GM19240 (cell line): ENCODE results near the gene C12orf43.
"Not testable (repeated sequence)": the region's sequence is repeated elsewhere in the genome, so short reads cannot be mapped to it uniquely, and the experiment has no call there.

Experiments used
- DNase-seq: peaks from one replicate; pipeline ENCODE4 v3.0.0; 2011; ENCODE audit warnings: low spot score; ENCODE audit not compliant: insufficient read length

The C12orf43 gene

GRCh38 chr12:121015825-121016766 lies at the start of gene C12orf43:
C12orf43 (minus strand) TSS chr12:121016487; CDS start chr12:121016474, 13 bp downstream.
- DNase-seq, result peak; percentile 82

DNA sequence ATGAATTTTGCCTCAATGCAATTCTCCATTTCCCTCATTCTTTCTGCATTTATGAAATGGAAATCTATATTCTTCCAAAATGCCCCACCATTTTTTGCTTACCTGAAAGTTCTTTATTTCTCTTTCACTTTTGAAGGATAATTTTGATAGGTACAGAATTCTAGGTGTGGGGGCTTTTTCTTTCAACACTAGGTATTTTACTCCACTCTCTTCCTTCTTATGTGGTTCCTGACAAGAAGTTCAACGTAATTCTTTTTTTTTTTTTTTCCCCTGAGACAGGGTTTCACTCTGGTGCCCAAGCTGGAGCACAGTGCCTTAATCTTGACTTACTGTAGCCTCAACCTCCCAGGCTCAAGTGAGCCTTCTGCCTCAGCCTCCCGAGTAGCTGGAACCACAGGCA lies 49.1 kb upstream of the C12orf43 start:
- no peak for DNase-seq

DNA sequence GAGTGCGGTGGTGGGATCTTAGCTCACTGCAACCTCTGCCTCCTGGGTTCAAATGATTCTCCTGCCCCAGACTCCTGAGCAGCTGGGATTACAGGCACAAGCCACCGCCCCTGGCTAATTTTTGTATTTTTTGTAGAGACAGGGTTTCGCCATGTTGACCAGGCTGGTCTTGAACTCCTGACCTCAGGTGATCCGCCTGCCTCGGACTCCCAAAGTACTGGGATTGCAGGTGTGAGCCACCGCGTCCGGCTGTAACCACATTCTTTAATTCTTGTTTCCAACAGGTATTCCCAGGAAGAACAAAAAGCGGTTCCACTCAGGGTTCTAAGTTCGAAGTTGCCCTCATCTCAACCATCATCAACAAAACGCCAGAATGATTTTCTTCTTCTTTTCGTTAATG lies 48.3 kb upstream of the C12orf43 start:
- DNase-seq, result not testable (repeated sequence)

DNA sequence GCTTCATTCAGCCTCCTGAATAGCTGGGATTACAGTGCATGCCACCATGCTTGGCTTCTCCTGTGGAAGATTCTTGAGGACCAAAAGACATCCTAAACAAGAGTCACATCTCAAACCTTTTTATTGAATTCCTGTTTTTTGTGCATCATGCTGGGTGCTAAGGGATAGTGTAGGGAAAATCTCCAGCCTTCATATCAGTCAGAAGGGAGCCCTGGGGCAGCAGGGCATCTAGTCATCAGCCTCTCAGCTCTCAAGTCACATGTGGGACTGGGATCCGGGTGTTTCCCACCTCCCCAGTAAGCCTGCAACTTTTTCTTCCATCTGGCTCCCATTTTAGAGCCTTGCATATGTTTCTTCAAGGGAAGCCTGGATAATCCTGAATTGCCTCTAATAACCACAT lies 47.8 kb upstream of the C12orf43 start:
- no peak for DNase-seq

DNA sequence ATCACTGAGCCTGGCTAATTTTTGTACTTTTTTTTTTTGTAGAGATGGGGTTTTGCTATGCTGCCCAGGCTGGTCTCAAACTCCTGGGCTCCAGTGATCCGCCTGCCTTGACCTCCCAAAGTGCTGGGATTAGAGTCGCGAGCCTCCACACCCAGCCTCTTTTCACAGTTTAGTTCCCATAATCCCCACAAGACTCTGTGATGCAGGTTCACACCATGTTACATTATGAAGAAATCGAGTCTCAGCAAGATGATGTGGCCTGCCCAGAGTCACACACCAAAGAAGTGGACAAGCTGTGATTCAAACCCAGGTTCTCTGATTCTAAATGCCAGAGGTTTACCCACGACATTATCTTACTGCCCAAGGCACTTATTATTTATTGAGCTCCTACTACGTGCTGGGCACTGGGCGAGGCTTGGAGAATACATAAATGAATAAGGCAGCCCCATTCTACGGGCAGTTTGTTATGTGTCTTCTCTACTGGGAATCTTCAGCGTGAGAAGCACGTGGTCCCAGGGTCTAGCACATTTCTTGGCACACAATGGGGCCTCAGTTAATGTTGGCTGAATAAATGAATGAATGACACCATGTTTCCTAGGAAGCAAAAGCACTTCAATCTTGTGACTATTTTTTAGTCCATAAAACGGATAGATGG lies 46.2 kb upstream of the C12orf43 start:
- no peak for DNase-seq

DNA sequence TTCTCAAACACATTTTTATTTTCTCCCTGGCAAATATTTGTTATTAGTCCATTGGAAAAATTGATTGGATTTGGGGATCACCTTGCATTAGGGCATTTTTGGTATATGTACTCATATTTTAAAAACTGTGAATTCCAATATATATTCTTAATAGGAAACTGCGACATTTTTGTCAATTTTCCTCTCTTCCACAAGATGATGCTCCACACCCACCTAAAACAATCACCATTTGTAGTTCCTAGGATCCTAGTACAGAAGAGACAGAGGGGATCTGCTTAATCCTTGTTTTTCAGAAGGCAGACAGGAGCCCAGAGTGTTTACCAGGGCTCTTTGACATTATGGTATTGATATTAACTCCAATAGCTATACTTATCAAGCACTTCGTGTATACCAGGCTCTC lies 45.5 kb upstream of the C12orf43 start:
- no peak for DNase-seq

DNA sequence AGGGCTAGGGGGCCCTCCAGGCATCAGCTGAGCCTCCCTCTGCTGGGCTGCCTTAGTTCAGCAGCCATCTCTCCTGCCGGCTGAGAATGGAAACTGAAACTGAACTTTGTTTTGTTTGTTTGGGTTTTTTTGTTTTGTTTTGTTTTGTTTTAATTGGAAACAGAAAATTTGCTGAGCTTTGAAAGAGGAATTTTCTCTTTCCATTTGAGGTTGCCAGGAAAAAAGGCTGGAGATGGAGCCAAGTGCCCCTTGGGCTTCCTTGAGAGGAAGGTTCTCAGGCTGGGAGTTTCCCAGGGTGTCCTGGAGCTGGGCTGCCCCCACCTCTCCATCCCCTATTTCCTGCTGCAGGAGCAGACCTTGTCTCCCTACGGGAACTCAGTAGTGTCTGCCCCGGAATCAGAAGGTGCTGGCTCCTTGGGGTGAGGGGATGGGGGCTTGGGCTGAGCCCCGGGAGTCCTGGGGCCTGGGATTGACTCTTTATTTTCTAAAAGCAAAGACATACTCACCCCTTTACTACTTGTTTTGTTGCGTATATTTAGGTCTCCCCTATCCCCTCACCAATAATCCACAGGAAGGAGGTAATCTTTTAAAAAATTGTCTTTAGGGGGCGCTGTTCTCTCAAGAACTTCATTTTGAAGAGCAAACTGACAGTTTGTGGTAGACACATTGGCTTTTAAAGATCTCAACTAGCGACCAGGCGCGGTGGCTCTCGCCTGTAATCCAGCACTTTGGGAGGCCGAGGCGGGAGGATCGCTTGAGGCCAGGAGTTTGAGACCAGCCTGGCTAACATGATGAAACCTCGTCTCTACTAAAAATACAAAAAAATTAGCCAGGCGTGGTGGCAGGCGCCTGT lies 44.1 kb upstream of the C12orf43 start:
- DNase-seq, result peak; percentile 58

- no peak for DNase-seq
These were observed 43.0 kb upstream of the C12orf43 start for GRCh38 chr12:121059031-121059898.

- DNase-seq, result no peak
These were observed 41.5 kb upstream of the C12orf43 start for GRCh38 chr12:121057794-121058193.

- no peak for DNase-seq
These were observed 37.4 kb upstream of the C12orf43 start for GRCh38 chr12:121053706-121054105.

GRCh38 chr12:121050725-121051124 lies 34.4 kb upstream of the C12orf43 start:
- no peak for DNase-seq

DNA sequence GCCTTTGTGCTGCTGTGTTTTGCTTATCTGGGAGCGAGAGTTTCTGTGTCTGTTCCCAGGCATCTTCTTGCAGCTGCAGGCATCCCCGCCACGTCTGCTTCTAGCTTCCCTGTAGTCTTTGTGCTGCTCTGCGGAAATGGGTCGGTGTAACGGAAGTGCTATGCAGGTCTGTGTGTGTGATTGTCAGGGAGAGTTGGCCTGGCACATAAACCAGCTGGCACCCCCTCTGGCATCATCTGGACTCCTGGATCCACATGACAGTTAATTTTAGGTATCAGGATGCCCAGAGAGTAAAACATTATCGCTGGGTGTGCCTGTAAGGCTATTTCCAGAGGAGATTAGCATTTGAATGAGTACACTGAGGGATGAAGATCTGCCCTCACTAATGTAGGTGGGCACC lies 32.2 kb upstream of the C12orf43 start:
- no peak for DNase-seq

- DNase-seq, result not testable (repeated sequence)
These were observed 31.1 kb upstream of the C12orf43 start for GRCh38 chr12:121047400-121047799.

GRCh38 chr12:121043067-121043466 lies 26.8 kb upstream of the C12orf43 start:
- no peak for DNase-seq

DNA sequence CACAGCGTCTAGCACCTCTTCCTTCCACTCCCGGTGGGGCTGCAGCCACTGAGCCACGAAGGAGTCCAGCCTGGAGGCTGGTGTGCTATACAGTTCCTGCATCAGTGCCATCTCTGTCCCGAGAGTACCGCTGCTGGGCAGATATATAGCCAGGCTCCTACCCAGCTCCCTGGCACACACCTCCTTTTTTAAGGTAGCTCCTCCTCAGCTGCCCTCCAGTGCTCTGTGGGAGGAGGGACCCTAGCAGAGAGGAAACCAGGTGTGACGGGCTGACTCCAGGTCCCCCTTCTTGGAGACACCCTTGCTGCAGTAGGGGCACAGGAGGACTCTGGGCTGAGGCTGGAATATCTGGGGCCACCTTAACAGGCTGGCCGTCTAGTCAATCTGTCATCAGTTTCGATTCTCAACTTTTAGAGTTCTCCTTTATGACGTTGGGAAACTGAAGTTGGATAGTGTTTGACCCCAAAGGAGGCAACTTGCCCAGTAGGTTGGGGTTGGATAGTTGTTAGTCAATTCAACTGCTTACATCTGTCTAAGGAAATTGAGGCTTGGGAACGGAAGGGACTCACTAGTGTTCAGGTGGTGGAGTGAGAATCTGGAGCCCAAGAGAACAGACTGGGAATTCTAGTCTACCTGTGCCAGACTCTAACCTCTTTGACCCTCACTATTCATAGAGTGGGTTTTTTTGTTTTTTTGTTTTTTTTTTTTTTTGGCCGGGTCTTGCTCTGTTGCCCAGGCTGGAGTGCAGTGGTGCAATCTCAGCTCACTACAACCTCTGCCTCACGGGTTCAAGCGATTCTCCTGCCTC lies 22.8 kb upstream of the C12orf43 start, which contains the start of gene OASL:
OASL (minus strand) TSS at position 386 of the 808 bp plus-strand sequence; CDS start at position 111, 275 bp downstream.
- DNase-seq, result peak; percentile 38

GRCh38 chr12:121036810-121037326 lies 20.6 kb upstream of the C12orf43 start:
- no peak for DNase-seq

DNA sequence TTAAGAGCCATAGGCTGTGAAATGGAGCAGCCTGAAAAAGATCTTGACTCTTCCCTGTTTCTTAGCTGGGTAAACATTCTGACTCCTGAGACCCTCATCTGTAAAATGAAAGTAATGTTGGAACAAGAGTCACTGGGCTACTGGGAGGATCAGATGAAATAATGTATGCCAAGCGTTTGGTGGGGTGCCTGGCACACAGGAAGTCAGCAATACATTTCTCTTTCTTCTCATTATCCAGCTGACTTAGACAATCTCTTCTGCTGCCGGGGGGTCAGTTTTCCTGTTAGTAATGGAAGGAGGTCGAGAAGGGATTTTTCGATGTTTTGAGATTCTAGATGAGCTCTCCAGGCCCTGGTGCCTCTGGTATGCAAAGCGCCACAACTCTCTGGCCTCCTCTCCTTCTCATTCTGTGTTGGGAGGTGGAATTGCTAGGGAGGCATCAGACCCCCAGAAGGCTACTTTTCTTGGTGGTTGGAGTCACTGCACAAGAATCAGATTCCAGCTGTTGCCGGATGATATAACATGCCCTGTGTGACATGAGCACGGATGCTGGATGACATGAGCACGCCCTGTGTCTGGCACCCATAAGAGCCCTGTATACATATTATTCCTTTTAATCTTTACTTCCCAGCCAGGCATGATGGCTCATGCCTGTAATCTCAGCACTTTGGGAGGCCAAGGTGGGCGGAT lies 18.5 kb upstream of the C12orf43 start:
- DNase-seq, result no peak

GRCh38 chr12:121033625-121034349 lies 17.5 kb upstream of the C12orf43 start:
- no peak for DNase-seq
